IMR-90 (cell line): Measurements from ENCODE around the gene NPW. TPM values are rescaled to one million over a fixed set of nuclear protein-coding genes. Genes with fewer than 3 reads are reported as not detected.

Experiments
- ATAC-seq: fragments of 200-7000 bp; cut with Tn5 transposase; 2 replicates; pipeline ENCODE4 v1.9.1; 2020; ENCODE audit warnings: low read depth, mild to moderate bottlenecking, moderate library complexity
- BruUV-seq: library from RNA; stranded (reverse); fragments of 400-500 nt; replicated peaks from 2 replicates; lab custom pipeline; 2021; lab: Mats Ljungman, UMichigan
- CTCF ChIA-PET: fragments of 300-600 bp; formaldehyde crosslinking; extraction: SDS; loops from one replicate; lab custom pipeline; 2021; ENCODE audit warnings: antibody characterized with exemption; lab: Yijun Ruan, JAX
- POLR2A ChIA-PET: fragments of 300-600 bp; sonication (Branson Sonifier 250); formaldehyde crosslinking; loops from one replicate; lab custom pipeline; 2022; ENCODE audit warnings: antibody characterized with exemption; ENCODE audit not compliant: unreplicated experiment; lab: Charles Lee
- DNase-seq: peaks from one replicate; pipeline ENCODE4 v3.0.0; 2013
- H2AFZ ChIP-seq: replicated peaks from 2 replicates; pipeline ENCODE3; 2013; ENCODE audit warnings: low read length, mild to moderate bottlenecking; ENCODE audit not compliant: poor library complexity
- H2AK5ac ChIP-seq: 2 replicates; pipeline ENCODE4 v1.6.1; 2013; ENCODE audit warnings: low read depth, low read length, inconsistent platforms
- H2AK9ac ChIP-seq: replicated peaks from 2 replicates; pipeline ENCODE3; 2013; ENCODE audit warnings: mild to moderate bottlenecking, low read depth, low read length, moderate library complexity; ENCODE audit not compliant: poor library complexity
- H2BK120ac ChIP-seq: 2 replicates; pipeline ENCODE4 v1.6.1; 2013; ENCODE audit warnings: low read depth, low read length, inconsistent platforms
- H2BK15ac ChIP-seq: 3 replicates; pipeline ENCODE4 v1.6.1; 2013; ENCODE audit warnings: low read depth, low read length, inconsistent platforms
- H2BK20ac ChIP-seq: 2 replicates; pipeline ENCODE4 v1.6.1; 2013; ENCODE audit warnings: low read depth, mild to moderate bottlenecking, inconsistent platforms, low read length, moderate library complexity
- H2BK5ac ChIP-seq: 2 replicates; pipeline ENCODE4 v1.6.1; 2013; ENCODE audit warnings: mild to moderate bottlenecking, low read depth, low read length, inconsistent platforms; ENCODE audit not compliant: poor library complexity, severe bottlenecking
- H3K14ac ChIP-seq: replicated peaks from 2 replicates; pipeline ENCODE4 v1.6.1; 2013; ENCODE audit warnings: low read depth, low read length, inconsistent platforms
- H3K18ac ChIP-seq: 2 replicates; pipeline ENCODE4 v1.6.1; 2013; ENCODE audit warnings: low read depth, low read length, control low read depth
- H3K23ac ChIP-seq: 2 replicates; pipeline ENCODE4 v1.6.1; 2013; ENCODE audit warnings: low read depth, low read length, inconsistent platforms
- H3K27ac ChIP-seq: 2 replicates; pipeline ENCODE4 v1.5.1; 2013; ENCODE audit warnings: mild to moderate bottlenecking, control low read depth, low read length; ENCODE audit not compliant: insufficient read depth
- H3K27me3 ChIP-seq: 2 replicates; pipeline ENCODE4 v1.6.1; 2013; ENCODE audit warnings: low read length; ENCODE audit not compliant: control insufficient read depth, insufficient read depth
- H3K36me3 ChIP-seq: 2 replicates; pipeline ENCODE4 v1.6.1; 2013; ENCODE audit warnings: low read length, mixed read lengths; ENCODE audit not compliant: control insufficient read depth, insufficient read depth
- H3K4ac ChIP-seq: 2 replicates; pipeline ENCODE4 v1.6.1; 2013; ENCODE audit warnings: low read depth, low read length, inconsistent platforms
- H3K4me1 ChIP-seq: 2 replicates; pipeline ENCODE4 v1.6.1; 2013; ENCODE audit warnings: low read length, mixed read lengths; ENCODE audit not compliant: control insufficient read depth, insufficient read depth
- H3K4me2 ChIP-seq: 2 replicates; pipeline ENCODE4 v1.6.1; 2013; ENCODE audit warnings: low read depth, mild to moderate bottlenecking, control low read depth, low read length, moderate library complexity
- H3K4me3 ChIP-seq: 2 replicates; pipeline ENCODE4 v1.5.1; 2013; ENCODE audit warnings: low read depth, mild to moderate bottlenecking, control low read depth, low read length, moderate library complexity; ENCODE audit not compliant: insufficient read depth
- H3K56ac ChIP-seq: 2 replicates; pipeline ENCODE4 v1.6.1; 2013; ENCODE audit warnings: low read length, inconsistent platforms; ENCODE audit not compliant: insufficient read depth; ENCODE audit errors: extremely low read depth
- H3K79me1 ChIP-seq, 2 experiments: 2 replicates each; pipeline ENCODE4 v1.6.1; 2013; ENCODE audit warnings: low read length in 2 of 2, inconsistent platforms in 1 of 2, low read depth in 1 of 2
- H3K9ac ChIP-seq: 2 replicates; pipeline ENCODE4 v1.6.1; 2013; ENCODE audit warnings: low read depth, low read length, control low read depth
- H3K9me1 ChIP-seq: 2 replicates; pipeline ENCODE4 v1.6.1; 2013; ENCODE audit warnings: low read length, inconsistent platforms; ENCODE audit not compliant: insufficient read depth
- H3K9me3 ChIP-seq: 2 replicates; pipeline ENCODE4 v1.6.1; 2013; ENCODE audit warnings: low read length; ENCODE audit not compliant: control insufficient read depth, insufficient read depth
- H4K20me1 ChIP-seq: 2 replicates; pipeline ENCODE4 v1.6.1; 2013; ENCODE audit warnings: low read length, inconsistent platforms; ENCODE audit not compliant: insufficient read depth
- H4K5ac ChIP-seq: 2 replicates; pipeline ENCODE4 v1.6.1; 2013; ENCODE audit warnings: mild to moderate bottlenecking, low read depth, low read length, control low read depth
- H4K8ac ChIP-seq, 2 experiments: 2 replicates each; pipeline ENCODE4 v1.6.1; 2013; ENCODE audit warnings: low read depth in 2 of 2, low read length in 2 of 2, control low read depth in 1 of 2, inconsistent platforms in 1 of 2
- H4K91ac ChIP-seq: 2 replicates; pipeline ENCODE4 v1.6.1; 2013; ENCODE audit warnings: low read depth, low read length, inconsistent platforms; ENCODE audit not compliant: insufficient read depth
- BHLHE40 ChIP-seq: fragments of 150-350 bp; IDR thresholded peaks from 2 replicates; pipeline ENCODE4 v1.6.1; 2016; ENCODE audit warnings: mild to moderate bottlenecking, low read depth, low read length
- CHD1 ChIP-seq: IDR thresholded peaks from 2 replicates; pipeline ENCODE4 v1.6.1; 2012; ENCODE audit warnings: low read depth, low read length, improper control_type of control experiment
- FOS ChIP-seq: fragments of 150-350 bp; IDR thresholded peaks from 2 replicates; pipeline ENCODE4 v1.6.1; 2016; ENCODE audit warnings: low read depth, low read length
- MAFK ChIP-seq: IDR thresholded peaks from 2 replicates; pipeline ENCODE4 v1.6.1; 2012; ENCODE audit warnings: low read depth, low read length, improper control_type of control experiment
- NFE2L2 ChIP-seq: fragments of 150-350 bp; IDR thresholded peaks from 2 replicates; pipeline ENCODE4 v1.6.1; 2016; ENCODE audit warnings: low read depth, mild to moderate bottlenecking, low read length
- POLR2A ChIP-seq: IDR thresholded peaks from 2 replicates; pipeline ENCODE4 v1.6.1; 2012; ENCODE audit warnings: mild to moderate bottlenecking, low read depth, low read length
- RAD21 ChIP-seq: IDR thresholded peaks from 2 replicates; pipeline ENCODE4 v1.6.1; 2012; ENCODE audit warnings: low read length, improper control_type of control experiment
- RCOR1 ChIP-seq: IDR thresholded peaks from 2 replicates; pipeline ENCODE4 v1.6.1; 2012; ENCODE audit warnings: mild to moderate bottlenecking, low read length, improper control_type of control experiment; ENCODE audit not compliant: insufficient replicate concordance
- SMC3 ChIP-seq: fragments of 150-350 bp; IDR thresholded peaks from 2 replicates; pipeline ENCODE4 v1.6.1; 2016; ENCODE audit warnings: low read depth, mild to moderate bottlenecking, antibody characterized with exemption, low read length, moderate library complexity
- WGBS, 2 experiments: methylation state at CpG; one replicate each; pipeline versions ENCODE4 v1.1.5 to v1.1.7; 2013; ENCODE audit warnings: missing lambda C conversion rate in 2 of 2; ENCODE audit not compliant: insufficient read length in 1 of 2; ENCODE audit errors: extremely low coverage in 2 of 2; 5-methylcytosine and 5-hydroxymethylcytosine counted together
- dilution Hi-C: fragments of 300-500 bp; cut with HindIII; formaldehyde crosslinking; loops from one replicate; pipeline ENCODE4 v1.14.3; 2018; ENCODE audit warnings: low sequenced_read_pairs; ENCODE audit not compliant: unreplicated experiment
- in situ Hi-C: fragments of 300-500 bp; cut with MboI; formaldehyde crosslinking; loops from 3 replicates; pipeline ENCODE4 v1.14.3; 2019; ENCODE audit warnings: low sequenced_read_pairs, inconsistent platforms, mixed read lengths
- intact Hi-C: fragments of 100-400 bp; cut with micrococcal nuclease; formaldehyde crosslinking; loops from 2 replicates; pipeline ENCODE4 v1.10.0; 2022
- polyA plus RNA-seq, 3 experiments: library from polyadenylated mRNA; depleted of rRNA; stranded (reverse); fragments of >200 nt; gene quantifications; 2 replicates each; pipeline ENCODE4 v1.2.3, GENCODE V29; 2012; ENCODE audit warnings: low replicate concordance in 1 of 3
- total RNA-seq: library from RNA; depleted of rRNA; stranded (reverse); fragments of >200 nt; gene quantifications from 2 replicates; pipeline ENCODE4 v1.2.3, GENCODE V29; 2012
- TF ChIP-seq, protein P1 (sequence below): fragments of 150-350 bp; IDR thresholded peaks from 2 replicates; pipeline ENCODE4 v1.6.1; 2017; ENCODE audit warnings: mild to moderate bottlenecking, antibody characterized with exemption, low read length, low read depth

Gene NPW
- total and polyA plus RNA-seq, 2 of the 4 experiments (the other 2 are of a cell fraction): 0.18 to 2.0 TPM

DNA sequence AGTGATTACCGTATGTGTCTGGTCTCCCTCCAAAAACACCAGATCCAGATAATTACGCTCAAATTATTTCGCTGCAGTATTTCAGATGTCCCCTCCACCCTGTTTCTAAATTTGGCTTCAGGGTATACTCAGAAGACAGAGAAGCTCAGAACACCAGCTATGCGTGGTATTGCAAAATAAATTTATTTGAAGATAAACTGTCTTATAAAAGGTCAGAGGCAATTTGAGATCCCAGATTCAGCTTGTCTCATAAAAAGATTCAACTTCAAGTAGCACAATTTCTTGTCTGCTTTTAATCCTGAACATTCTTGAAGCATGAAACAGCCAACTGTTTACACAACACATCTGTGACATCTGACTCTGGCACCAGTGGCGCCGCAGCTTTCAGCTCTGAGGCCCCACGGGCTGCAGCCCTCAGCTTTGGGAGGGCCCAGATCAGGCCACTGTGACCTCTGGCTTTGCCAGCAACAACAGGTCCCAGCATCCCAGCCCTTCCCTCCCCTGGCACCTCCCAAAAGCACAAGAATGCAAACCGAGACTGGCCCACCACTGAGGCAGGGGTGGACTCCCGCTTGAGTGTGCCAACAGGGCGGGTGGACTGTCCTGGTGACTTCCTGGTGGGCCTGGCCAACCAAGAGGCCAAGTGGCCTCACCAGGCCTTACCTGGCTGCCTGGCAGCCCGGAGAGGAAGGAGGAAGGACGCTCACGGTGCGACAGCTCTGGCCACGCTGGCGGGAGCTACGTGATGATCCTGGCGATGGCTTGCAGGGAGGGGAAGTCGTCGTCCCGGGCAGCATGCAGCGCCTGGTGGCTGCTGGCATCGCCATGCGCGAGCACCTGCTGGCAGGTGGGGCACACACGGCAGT, 21.9 kb upstream of the NPW start:
- Histone ChIP-seq H4K20me1 (peaks cover 26% of the 10 kb centered on the region), H3K4me1 (peaks cover 21% of the 10 kb centered on the region), H2BK15ac (no peak overlapping the region), H4K8ac (peak overlapping the region in 1 of 2 experiments; percentile 42; a peak in 2 of 4 replicates), H3K27me3 (no peaks in the 10 kb centered on the region), H4K91ac (peak overlapping the region; percentile 62; the same call in 1 of the 2 replicates), H3K36me3 (peaks cover 45% of the 10 kb centered on the region), H3K56ac (peak overlapping the region; percentile 0; the same call in 1 of the 2 replicates), H4K5ac (peak overlapping the region; percentile 76), H3K9me3 (no peaks in the 10 kb centered on the region), H2BK120ac (peak overlapping the region; percentile 76), H3K23ac (peak overlapping the region; percentile 79; the same call in 1 of the 2 replicates), H3K4ac (peak overlapping the region; percentile 86), H2AK5ac (peak overlapping the region; percentile 85; the same call in 1 of the 2 replicates), H3K18ac (peak overlapping the region; percentile 70), H3K4me3 (no peak overlapping the region), H3K27ac (peak overlapping the region; percentile 88), H2BK5ac (peak overlapping the region; percentile 96), H3K14ac (peak overlapping the region; percentile 71), H3K9me1 (peaks cover 31% of the 10 kb centered on the region), H3K79me1 (peaks cover 5 to 49% of the 10 kb centered on the region in 2 experiments; a peak in 3 of 4 replicates), H3K4me2 (peak overlapping the region; percentile 57), H3K9ac (0 out of 2 replicates have a peak overlapping the region, but pooled peaks have one; percentile 13), H2AK9ac (no peak overlapping the region), H2BK20ac (peak overlapping the region; percentile 52; the same call in 1 of the 2 replicates), H2AFZ (no peak overlapping the region)
- dilution Hi-C loops (no loop called here), intact Hi-C loops (no loop called here), in situ Hi-C loops (no loop called here)
- ATAC-seq: peak; percentile 82
- ChIA-PET POLR2A (no interaction called here), CTCF (no interaction called here)
- TF ChIP-seq RCOR1 (no peak), POLR2A (no peak), RAD21 (no peak), NFE2L2 (no peak), SMC3 (no peak), BHLHE40 (no peak), CHD1 (no peak), FOS (no peak), MAFK (no peak)
- TF ChIP-seq, protein P1, sequence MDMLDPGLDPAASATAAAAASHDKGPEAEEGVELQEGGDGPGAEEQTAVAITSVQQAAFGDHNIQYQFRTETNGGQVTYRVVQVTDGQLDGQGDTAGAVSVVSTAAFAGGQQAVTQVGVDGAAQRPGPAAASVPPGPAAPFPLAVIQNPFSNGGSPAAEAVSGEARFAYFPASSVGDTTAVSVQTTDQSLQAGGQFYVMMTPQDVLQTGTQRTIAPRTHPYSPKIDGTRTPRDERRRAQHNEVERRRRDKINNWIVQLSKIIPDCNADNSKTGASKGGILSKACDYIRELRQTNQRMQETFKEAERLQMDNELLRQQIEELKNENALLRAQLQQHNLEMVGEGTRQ: no peak
- WGBS, 2 experiments: 84% methylated on average over 14 of the region's 26 CpGs; no CpG with 5 or more reads in 1 of the 2 experiments
- TSS peak; percentile 56 for BruUV-seq
- DNase-seq: peak; percentile 75
